ENCODE results near the gene FAM83D.

Gene FAM83D

GRCh38 chr20:38895098-38895949 is 30.9 kb upstream of the FAM83D start:
- no peak for DNase-seq (ENCODE audit: low spot score)

GRCh38 chr20:38896009-38896594 is 30.1 kb upstream of the FAM83D start:
- no peak for DNase-seq (ENCODE audit: low spot score)

- DNase-seq (ENCODE audit: low spot score) = no peak
These were observed 28.9 kb upstream of the FAM83D start for GRCh38 chr20:38897267-38897666.

- DNase-seq (ENCODE audit: low spot score) = no peak
These were observed 25.6 kb upstream of the FAM83D start for GRCh38 chr20:38900606-38901005.

- no peak for DNase-seq (ENCODE audit: low spot score)
These were observed 23.6 kb upstream of the FAM83D start for GRCh38 chr20:38902601-38903000.

GRCh38 chr20:38903335-38903734 is 22.9 kb upstream of the FAM83D start:
- no peak for DNase-seq (ENCODE audit: low spot score)

- DNase-seq (ENCODE audit: low spot score) = no peak
These were observed 20.8 kb upstream of the FAM83D start for GRCh38 chr20:38905375-38905774.

GRCh38 chr20:38907918-38908677 is 18.1 kb upstream of the FAM83D start:
- DNase-seq (ENCODE audit: low spot score) = no peak

GRCh38 chr20:38915355-38915754 is 10.9 kb upstream of the FAM83D start:
- no peak for DNase-seq (ENCODE audit: low spot score)

GRCh38 chr20:38917657-38918056 is 8.6 kb upstream of the FAM83D start:
- DNase-seq (ENCODE audit: low spot score) = no peak

- no peak for DNase-seq (ENCODE audit: low spot score)
These were observed 8.0 kb upstream of the FAM83D start for GRCh38 chr20:38918172-38918571.

GRCh38 chr20:38919683-38920082 is 6.5 kb upstream of the FAM83D start:
- no peak for DNase-seq (ENCODE audit: low spot score)

- DNase-seq (ENCODE audit: low spot score) = no peak
These were observed 5.8 kb upstream of the FAM83D start for GRCh38 chr20:38920411-38920810.

- DNase-seq (ENCODE audit: low spot score) = no peak
These were observed 5.4 kb upstream of the FAM83D start for GRCh38 chr20:38920851-38921250.

GRCh38 chr20:38924718-38925117 is 1.5 kb upstream of the FAM83D start:
- no peak for DNase-seq (ENCODE audit: low spot score)

- no peak for DNase-seq (ENCODE audit: low spot score)
These were observed 858 bp downstream of the FAM83D start for GRCh38 chr20:38926934-38927616.

- DNase-seq (ENCODE audit: low spot score) = no peak
These were observed 1.8 kb downstream of the FAM83D start for GRCh38 chr20:38927902-38928578.

- DNase-seq (ENCODE audit: low spot score) = no peak
These were observed 4.0 kb downstream of the FAM83D start for GRCh38 chr20:38930242-38930569.

GRCh38 chr20:38931984-38932383 is 5.8 kb downstream of the FAM83D start:
- no peak for DNase-seq (ENCODE audit: low spot score)

GRCh38 chr20:38932457-38933120 is 6.4 kb downstream of the FAM83D start:
- DNase-seq (ENCODE audit: low spot score) = no peak

GRCh38 chr20:38934530-38934929 is 8.3 kb downstream of the FAM83D start:
- no peak for DNase-seq (ENCODE audit: low spot score)
